ENCODE measurements around the gene IL1F10.
"Not testable (repeated sequence)": the region's sequence is repeated elsewhere in the genome, so short reads cannot be mapped to it uniquely, and the experiment has no call there.

The IL1F10 gene

GRCh38 chr2:113084249-113085000 lies 16.7 kb downstream of the IL1F10 start:
- no peak for DNase-seq

- DNase-seq: no peak
Measured at GRCh38 chr2:113085542-113085941, 17.8 kb downstream of the IL1F10 start.

GRCh38 chr2:113088213-113088992 lies 20.6 kb downstream of the IL1F10 start:
- DNase-seq: no peak

DNA sequence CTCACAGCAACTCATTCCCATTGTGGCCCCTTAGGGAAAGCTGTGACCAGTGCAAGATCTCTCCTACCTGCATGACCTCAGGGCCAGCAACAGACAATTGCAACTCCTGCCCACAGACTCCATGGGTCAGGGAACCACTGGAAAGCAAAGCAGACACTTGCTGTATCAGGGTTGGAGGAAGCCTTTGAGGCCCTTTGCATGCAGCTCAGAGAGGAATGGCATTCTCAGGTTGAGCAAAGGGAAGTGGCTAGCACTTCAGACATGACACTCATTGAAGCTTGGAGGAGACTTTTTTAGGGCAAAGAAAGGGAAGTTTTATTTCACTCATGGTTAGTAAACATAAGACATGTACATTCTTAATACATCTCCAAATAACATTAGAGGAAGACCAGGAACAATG lies 22.1 kb downstream of the IL1F10 start:
- no peak for DNase-seq

GRCh38 chr2:113091231-113091896 lies 23.6 kb downstream of the IL1F10 start:
- DNase-seq: no peak

- DNase-seq: no peak
Measured at GRCh38 chr2:113092864-113093612, 25.3 kb downstream of the IL1F10 start.

GRCh38 chr2:113093613-113093977 lies 25.8 kb downstream of the IL1F10 start:
- DNase-seq: no peak

- not testable (repeated sequence) for DNase-seq
Measured at GRCh38 chr2:113096306-113096705, 28.5 kb downstream of the IL1F10 start.

DNA sequence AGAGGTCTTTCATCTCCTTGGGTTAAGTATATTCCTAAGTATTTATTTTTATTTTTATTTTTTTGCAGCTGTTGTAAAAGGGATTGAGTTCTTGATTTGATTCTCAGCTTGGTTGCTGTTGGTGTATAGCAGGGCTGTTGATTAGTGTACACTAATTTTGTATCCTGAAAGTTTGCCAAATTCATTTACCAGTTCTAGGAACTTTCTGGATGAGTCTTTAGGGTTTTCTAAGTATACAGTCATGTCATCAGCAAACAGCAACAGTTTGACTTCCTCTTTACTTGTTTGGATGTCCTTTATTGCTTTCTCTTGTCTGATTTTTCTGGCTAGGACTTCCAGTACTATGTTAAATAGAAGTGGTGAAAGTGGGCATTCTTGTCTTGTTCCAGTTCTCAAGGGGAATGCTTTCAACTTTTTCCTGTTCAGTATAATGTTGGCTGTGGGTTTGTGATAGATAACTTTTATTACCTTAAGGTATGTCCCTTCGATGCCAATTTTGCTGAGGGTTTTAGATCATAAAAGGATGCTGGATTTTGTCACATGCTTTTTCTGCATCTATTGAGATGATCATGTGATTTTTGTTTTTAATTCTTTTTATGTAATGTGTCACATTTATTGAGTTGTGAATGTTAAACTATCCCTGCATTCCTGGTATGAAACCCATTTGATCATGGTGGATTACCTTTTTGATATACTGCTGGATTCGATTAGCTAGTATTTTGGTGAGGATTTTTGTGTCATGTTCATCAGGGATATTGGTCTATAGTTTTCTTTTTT lies 29.3 kb downstream of the IL1F10 start:
- not testable (repeated sequence) for DNase-seq

- no peak for DNase-seq
Measured at GRCh38 chr2:113098041-113098440, 30.3 kb downstream of the IL1F10 start.

- DNase-seq: no peak
Measured at GRCh38 chr2:113098532-113098931, 30.8 kb downstream of the IL1F10 start.

DNA sequence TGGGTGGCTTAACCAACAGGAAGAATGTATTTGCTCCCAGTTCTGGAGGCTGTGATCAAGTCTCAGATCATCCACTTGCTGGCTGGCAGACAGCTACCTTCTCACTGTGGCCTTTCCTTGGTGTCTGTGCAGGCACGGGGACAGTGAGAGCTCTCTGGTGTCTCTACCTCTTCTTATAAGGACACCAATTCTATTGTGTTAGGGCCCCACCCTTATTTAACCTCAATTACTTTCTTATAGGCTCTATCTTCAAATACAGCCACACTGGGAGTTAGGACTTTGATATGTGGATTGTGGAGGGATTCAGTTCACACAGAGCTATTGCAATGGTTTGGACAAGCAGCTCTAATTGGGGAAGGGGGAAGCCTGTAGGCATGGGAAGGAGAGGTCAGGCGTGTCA lies 34.4 kb downstream of the IL1F10 start:
- DNase-seq: no peak

DNA sequence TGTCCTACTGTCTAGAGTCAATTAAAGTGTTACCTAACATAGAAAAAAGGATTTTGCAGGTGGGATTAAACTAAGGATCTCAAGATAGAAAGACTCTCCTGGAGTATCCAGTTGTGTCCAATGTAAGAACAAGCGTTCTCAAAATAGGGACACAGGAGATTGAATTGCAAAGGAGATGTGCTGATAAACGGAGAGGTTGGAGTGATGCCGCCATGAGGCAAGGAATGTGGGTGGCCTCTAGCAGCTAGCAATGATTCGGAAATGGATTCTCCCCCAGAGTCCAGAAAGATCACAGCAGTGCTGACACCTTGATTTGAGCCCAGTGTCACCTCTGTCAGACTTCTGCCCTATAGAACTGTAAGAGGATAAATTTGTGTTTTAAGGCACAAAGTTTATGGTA lies 35.5 kb downstream of the IL1F10 start:
- DNase-seq: no peak

- no peak for DNase-seq
Measured at GRCh38 chr2:113104054-113104611, 36.4 kb downstream of the IL1F10 start.

DNA sequence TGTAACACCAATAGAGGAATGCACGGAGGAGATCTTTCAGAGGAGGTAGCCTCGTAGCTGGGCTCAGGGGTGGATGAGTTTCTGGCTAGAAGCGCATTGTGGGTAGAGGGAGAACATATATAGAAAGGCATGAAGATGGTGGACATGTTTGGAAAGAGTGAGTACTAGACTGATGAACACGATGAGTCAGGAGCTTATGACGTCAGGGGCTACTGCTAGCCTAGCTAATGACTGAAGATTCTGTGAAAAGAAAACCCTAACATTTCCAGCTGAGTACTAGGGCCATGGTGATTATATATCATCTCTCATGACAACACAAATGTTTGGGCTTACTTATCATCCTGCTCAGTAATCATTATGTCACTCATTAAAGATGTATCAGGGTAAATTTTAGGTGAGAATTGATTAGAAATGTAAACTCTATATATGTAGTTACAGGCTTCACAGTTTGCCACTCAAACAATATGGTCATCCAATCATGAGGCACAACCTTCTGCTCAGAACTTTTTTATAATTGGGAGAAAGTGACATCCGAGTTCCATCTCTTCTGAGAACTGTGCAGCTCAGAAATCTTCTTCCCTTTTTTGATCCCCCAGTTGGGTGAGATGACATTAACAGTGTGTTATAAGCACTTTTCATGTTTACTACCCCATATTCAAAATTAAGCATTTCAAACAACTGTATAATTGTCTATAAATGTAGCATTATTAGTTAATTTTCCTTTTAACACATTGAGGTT lies 37.4 kb downstream of the IL1F10 start:
- no peak for DNase-seq

DNA sequence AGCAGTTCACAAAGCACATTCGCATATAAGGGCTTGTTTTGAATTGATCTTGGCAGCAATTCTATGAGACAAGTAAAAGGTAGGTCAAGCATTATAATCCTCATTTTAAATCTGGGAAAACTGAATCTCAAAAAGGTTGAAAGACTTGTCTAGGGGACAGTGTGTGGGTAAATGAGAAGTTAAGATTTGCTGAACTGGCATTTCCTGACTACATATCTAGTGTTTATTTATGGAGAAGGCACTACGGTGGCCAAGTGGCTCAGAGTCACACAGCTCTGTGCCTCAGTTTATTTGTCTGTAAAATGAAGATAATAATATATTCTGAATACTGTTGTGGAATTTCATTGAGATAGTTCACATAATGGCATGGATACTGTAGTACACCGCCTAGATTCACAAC lies 43.4 kb downstream of the IL1F10 start:
- no peak for DNase-seq

DNA sequence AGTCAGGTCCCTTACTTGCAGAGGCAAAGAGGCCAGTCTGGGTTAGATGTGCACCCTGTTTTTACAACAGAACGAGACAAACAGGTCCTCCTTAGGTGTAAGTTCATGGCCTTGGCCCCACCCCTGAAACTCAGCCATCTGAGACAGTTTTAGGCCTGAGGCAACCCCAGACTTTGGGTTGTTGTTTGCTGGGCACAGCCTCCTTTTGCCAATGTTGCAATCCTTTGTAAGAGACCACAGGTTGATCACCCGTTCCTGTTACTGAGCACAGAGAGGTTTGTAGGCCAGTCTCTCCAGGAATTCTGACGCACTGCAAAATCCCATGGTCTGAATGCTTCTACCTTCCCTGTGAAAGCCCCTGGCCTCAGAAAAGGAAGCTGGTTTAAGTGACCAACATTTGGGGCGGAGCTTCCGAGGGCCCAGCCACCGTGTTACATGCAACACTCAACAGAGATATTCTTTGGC lies 44.1 kb downstream of the IL1F10 start:
- DNase-seq: no peak

- no peak for DNase-seq
Measured at GRCh38 chr2:113112441-113112840, 44.7 kb downstream of the IL1F10 start.

- DNase-seq: no peak
Measured at GRCh38 chr2:113112871-113113270, 45.1 kb downstream of the IL1F10 start.

DNA sequence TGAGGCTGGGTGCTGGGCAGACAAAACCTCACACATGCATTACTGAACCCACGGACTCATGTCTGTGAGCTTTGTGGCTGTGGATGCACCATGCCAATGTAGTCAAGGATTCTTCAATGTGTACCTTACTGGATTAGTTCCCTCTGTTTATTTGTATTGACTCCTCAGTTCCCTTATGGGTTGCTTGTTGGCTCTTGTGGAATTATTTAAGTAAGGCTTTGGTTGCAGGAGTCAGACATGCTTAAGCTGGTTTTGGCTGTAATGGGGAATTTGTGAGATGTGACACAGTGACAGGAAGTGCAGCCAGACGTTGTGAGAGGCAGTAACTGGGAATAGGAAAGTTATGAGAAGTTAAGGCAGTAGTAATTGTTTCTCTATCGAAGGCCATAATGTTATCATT lies 46.0 kb downstream of the IL1F10 start:
- no peak for DNase-seq

Data from cerebellar nuclear complex (tissue), 1 donor.